Activated CD4-positive, alpha-beta T cell treated with anti-CD3 and anti-CD28 coated beads, Interleukin-2, Interleukin-4, amounts not matched to agents 100 ng/mL and 50 ng/mL, durations not matched to agents 16 hours and 8 hours (primary cell): Measurements from ENCODE around the gene INPP5F.
A peak's percentile ranks its signal among the peaks of the same experiment; 100 is the strongest.
"Not testable (repeated sequence)": the region's sequence is repeated elsewhere in the genome, so short reads cannot be mapped to it uniquely, and the experiment has no call there.

ENCODE experiments used
- DNase-seq: peaks from one replicate; pipeline ENCODE4 v3.0.0-alpha.2; 2020; ENCODE audit warnings: low spot score

The INPP5F gene

DNA sequence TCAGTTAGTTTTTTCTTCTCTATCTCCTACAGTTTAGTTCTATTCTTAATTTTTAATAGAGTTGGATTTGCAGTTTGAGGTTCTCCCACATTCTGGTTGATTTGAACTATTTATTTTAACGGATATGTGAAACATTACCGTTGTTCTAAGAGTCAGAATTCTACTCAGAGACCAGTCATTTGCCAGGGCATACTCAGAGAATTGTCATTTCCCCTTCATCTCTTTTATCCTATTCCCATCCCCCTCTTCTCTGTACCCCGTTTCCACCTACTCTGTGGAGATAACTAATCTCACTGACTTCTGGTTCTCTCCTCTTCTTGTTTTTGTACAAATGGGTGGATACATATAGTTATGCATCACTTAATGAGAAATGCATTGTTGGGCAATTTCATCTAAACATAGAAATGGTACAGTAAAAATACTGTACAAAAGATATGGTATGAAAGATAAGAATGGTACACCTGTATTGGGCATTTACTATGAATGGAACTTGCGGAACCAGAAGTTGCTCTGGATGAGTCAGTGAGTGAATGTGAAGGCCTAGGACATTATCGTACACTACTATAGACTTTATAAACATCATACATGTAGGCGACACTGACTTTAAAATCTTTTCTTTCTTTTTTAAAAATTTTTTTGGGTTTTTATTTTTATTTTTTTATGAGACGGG is 53.1 kb downstream of the INPP5F start:
- no peak for DNase-seq

DNA sequence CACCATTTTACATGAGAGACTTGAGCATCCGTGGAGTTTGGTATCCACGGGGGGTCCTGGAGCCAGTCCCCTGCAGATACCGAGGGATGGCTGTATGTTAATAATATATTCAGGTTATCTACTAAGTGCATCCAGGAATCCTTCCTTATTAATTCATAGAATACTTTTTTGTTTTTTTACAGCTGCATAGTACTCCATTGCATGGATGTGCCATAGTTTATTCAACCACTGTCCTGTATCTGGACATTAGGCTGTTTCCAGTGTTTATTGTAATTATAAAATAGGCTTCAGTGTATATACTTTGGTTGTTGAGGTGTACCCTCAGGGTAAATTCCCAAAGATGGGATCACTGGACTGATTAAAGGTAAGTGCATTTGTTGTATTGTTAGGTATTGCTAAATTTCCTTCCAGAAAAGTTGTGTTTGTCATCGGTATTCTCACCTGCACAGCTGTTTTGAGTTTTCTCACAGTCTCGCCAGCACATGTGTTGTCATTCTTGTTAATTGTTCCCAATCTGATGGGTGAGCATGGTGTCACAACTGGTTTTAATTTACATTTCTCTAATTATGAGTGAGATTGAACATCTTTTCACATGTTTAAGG is 55.1 kb downstream of the INPP5F start:
- DNase-seq, result no peak

DNA sequence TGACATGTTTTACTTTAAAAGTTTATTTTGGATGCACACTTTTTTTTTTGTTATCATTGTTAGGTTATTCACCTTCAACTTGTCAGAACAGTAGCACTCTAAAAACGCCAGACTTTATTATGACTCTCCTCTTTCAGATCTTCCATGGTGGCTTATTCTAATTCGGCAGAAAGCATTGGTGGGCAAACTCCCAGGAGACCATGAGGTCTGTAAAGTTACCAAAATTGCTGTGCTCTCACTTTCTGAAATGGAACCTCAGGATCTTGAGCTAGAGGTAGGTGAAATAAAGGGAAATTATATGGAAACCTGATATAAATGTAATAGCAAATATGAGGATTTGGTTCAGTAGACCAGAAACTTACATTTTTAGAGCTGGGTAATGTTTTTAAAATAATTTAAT is 55.6 kb downstream of the INPP5F start:
- no peak for DNase-seq

DNA sequence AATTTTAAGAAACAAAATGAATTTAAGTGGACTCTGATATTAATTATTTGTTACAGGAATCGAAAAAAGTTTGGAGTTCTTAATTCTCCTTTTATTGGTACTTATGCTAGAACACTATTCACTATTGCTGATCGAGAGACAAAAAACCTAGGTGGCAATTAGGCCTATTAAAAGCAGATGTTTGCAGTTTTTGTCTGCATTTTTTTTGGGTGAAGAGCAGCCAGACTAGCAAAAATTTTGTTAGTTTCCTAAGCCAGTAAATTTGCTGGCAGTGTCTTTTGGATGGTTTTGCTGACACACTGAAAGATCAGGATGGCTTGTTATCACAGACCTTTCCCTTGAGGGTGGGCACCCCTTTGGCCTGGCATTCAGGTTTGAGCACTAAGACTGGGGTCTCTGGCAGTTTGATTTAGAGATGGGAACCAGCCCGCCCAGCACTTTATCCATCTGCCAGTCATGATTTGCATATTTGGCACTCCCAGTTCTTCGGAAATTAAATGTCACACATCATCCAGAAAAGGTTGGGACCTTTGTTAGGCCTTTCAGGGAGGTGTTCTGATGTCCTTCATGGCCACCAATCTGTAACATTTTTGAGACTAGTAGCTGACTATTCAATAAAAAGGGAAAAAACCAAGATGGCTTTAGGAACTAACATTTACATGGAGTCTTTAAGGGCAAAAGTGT is 57.3 kb downstream of the INPP5F start:
- DNase-seq, result no peak

DNA sequence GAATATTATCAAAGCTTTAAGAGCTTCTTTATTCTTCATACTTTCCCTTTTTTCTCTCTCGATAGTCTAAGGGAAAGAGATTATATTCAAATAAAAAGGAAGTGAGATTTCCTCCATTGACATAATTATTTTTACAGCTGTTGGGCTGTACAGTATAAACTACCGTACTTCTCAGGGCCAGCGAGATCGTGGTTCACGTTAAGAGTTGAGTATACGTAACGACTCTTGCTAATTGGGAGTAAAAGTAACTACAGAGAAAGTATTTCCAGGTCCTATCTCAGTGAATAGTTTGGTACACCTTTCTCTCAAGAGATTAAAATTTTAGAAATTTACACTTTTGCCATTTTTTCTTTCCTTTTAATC is 57.8 kb downstream of the INPP5F start:
- DNase-seq, result no peak

DNA sequence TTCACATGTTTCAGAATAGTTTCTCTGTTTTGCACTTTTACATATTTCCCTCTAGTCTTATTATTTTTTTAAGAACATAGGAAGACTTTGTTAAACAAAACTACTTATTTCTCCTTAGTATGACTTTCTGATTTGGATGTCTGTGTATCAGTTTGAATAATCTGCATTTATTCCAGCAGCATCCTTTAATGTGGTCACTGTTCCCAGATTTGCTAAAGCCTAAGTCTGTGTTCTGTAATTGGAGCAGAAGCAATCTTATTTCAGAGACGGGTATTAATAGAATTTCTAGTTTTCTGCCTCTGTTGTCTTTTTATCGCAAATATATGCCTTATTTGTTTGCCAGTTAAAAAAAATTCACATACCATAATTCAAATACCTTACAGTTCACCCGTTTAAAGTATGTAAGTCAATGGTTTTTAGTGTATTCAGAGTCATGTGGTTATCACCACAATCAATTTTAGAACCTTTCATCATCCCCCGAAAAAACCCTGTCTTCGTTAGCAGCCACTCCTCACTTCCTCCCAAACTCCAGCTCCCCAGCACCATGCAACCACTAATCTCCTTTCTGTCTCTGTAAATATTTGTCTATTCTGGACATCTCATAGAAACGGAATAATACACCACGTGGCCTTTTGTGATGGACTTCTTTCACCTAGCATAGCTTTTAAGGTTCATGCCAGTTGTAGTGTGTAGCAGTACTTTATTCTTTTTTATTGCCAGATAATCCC is 58.7 kb downstream of the INPP5F start:
- peak; percentile 35 for DNase-seq

DNA sequence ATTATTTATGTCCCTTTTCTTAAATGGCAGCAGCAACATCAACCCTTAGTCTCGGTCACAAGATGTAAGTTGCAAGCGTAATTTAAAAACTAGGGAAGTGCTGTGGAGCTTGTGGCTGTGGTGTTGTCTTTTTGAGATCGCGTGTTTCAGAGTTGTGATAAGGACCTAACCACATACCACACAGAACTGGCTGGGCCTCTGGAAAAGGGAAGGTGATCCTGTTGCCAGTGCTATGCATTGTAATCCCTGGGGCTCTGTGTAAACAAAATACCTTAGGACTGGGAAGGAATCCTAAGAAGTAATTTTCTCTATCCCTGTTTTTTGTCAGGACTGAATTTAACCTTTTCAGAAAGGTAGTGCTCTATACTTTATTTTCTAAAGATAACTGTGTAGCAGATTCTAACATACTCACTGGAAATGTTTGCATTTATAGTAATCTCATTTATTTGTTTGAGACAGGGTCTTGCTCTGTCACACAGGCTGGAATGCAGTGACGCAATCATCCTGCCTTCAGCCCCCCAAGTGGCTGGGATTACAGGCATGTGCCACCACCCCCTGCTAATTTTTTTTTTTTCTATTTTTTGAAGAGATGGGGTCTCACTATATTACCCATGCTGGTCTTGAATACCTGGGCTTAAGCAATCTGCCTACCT is 60.4 kb downstream of the INPP5F start:
- peak; percentile 25 for DNase-seq

DNA sequence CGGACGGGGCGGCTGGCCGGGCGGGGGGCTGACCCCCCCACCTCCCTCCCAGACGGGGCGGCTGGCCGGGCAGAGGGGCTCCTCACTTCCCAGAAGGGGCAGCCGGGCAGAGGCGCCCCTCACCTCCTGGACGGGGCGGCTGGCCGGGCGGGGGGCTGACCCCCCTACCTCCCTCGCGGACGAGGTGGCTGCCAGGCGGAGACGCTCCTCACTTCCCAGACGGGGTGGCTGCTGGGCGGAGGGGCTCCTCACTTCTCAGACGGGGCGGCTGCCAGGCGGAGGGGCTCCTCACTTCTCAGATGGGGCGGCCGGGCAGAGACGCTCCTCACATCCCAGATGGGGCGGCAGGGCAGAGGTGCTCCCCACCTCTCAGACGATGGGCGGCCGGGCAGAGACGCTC is 69.3 kb downstream of the INPP5F start:
- DNase-seq, result not testable (repeated sequence)

DNA sequence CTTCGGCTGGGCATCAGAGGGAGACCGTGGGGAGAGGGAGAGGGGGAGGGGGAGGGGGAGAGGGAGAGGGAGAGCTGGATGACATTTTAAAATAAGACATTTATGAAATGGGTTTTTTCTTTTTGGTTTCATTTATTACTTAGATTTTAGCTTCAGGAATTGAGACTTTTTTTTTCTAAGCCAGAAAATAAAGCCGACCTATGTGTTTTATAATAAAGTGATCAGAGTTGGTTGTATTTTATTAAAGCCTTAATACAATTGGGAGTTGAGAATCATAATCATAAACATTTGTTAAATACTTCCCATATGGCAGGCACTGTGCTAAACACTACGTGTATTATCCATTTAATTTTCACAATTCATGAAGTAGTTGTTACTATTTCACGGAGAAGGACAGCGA is 70.2 kb downstream of the INPP5F start:
- DNase-seq, result no peak

DNA sequence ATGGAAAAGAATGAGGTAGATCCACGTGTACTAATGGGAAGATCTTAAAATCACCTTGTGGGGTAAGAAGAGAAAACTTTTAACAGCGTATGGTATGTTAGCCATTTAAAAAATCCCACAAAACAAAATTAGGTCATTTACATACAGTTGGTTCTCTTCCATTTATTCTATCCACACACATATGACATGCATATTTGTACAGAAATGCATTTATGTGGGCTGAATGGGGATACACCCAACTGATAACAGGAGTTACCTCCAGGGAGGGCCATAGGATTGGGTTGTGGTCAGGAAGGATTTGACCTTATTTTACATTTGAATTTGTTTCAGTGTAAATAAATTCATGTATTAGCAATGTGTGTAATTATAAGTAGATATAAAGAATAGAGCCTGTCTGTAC is 75.3 kb downstream of the INPP5F start:
- DNase-seq, result no peak

DNA sequence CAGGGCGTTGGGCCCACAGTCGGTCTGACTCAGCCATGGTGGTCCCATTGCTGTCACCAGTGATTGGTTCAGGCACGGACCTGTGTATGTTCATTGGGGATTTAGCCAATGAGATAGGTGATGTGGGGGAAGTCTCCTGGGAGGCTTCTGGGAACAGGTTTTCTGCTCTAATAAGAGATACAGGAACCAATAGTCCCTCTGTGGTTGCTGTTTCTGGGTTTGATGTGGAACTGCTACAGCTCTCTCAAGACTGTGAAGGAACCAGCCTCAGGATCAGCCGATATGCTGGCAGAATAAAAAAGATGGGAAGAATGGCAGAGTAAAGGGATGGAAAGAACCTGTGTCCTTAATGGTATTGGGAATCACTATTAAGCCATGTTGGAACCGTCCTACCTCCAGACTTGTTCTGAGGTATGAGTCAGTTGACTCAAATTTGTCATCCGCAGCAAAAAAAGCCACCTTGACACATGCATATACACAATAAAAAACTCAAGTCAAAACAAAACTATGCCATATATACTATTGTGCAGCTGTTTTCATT is 76.2 kb downstream of the INPP5F start:
- peak; percentile 47 for DNase-seq

DNA sequence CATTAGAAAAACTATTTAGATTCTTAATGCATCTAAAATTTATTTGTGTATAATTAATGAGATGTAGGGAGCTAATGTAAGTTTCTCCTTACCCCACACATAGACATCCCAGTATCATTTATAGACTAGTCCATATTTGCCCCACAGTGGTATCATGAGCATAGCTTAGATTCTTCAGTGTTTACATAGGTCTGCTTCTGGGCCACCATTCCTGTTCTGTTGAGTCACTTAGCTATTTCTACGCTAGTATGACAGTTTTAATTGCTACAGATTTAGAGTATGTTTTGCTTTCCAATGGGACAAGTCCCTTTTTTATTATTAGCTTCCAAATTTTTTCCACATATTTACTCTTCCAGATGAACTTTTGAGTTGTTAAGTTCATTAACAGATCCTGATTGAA is 77.4 kb downstream of the INPP5F start:
- DNase-seq, result no peak

DNA sequence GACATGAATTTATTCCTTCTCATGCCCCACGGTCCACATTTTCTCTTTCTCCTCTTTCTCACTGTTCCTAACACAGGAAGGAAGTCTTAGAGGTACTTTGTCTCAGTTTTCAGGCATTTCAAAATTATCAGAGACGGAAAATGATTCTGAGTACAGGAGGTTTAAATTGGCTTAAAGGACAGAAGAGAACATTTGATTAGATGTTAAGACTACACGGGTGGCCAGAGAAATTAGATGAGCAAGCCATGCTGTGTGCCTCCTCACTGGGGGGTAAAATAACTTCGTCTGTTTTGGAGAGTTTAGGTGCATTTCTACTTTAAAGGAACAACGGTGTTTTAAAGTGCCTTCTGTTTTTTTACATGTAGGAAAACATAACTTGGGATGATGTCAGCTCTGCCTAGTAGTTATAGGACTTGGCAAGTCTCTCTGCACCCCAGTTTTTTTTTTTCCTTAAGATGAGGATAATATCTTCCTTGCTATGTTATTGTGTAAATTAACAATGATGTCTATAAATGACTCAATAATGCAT is 79.9 kb downstream of the INPP5F start:
- no peak for DNase-seq

DNA sequence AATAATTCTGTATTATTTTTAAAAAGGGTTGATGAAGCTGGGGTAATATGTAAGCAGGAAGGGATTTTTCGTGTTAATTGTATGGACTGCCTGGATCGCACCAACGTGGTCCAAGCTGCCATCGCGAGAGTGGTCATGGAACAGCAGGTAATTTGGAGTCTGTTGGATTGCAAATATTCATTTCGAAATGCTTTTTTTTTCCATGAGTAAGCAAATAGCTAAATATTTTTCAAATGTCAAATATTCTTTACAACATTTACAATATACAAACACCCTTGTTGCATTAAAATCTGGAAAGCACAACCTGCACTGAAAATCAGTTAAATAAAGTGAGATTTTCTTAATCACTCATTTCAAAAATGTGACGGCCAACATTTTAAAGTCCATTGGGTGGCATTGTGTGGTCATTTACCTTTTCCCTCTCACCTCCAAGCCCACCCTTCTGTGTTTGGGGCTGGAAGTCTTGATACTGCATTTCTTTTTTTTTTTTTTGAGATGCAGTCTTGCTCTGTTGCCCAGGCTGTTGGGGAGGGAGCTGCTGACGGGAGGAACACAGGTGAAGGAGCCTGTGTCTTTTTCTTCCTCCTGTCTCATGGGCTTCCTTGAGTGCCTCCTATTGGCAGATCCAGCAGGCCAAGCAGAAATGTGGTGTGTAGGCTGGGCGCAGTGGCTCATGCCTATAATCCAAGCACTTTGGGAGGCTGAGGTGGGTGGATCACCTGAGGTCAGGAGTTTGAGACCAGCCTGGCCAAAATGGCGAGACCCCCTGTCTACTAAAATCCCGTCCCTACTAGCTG is 80.7 kb downstream of the INPP5F start:
- no peak for DNase-seq

DNA sequence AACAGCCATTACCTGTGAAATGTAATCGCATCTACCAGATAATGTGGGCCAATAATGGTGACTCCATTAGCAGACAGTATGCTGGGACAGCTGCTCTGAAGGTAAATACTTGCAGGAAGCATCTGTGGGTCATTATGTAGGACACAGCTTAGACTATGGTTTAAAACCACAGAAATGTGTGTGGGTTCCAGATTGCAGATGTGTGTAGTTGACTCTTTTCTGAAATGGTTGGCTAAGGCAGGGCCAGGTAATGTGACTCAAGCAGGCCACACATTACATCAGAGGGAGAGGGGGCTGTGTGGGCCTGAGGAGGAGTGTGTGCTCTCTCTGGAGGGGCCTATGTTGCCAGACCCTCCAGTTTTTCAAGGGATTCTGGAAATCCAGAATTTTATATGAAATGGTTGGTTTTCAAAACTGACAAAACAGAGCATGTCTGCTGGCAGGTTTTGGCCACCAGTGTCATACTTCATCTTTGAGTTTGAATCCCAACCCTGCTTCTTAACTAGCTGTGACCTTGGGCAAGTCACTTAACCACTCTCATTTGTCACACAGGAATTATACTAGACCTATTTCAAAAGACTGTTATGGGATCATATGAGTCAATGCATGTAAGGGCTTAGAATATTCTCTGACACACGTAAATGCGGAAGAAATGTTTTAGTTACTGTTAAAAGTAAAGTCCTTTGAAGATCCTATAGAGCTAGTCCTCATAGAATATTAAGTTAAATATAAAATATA is 82.3 kb downstream of the INPP5F start:
- peak; percentile 44 for DNase-seq

DNA sequence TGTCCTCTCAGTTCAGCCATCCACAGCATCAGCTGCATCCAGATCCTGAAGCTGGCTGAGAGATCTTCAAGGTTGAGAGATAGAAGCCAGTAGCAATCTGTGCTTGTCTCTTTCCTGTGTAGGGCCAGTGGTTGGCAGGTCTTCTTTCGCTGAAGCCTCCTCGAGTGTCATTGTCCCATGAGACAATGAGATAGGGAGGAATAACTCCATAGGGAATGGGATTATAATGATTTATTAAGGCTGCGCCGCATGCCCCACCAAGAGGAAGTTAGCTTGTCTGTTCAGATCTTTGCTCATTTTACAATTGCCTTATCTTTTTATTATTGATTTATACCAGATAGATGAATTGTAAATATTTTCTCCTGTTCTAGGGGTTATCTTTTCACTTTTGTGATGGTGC is 85.3 kb downstream of the INPP5F start:
- DNase-seq, result no peak

DNA sequence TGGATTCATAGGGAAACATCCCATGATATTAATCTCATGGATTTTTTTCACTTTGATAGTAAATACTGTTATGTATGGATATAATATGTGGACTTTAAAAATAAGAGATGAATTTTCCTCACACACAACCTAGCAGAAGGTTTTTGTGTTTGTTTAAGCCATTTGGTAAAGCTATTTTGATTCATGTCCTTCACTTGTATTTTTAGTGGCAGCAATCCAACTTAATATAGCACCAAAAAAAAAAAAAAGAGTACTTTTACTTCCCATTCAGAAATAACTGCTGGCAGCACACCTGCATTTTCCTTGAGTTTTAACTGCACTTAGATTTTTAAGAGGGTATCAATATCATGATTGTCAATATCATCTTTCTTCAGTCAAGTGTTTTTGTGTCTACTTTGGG is 86.8 kb downstream of the INPP5F start:
- DNase-seq, result no peak

DNA sequence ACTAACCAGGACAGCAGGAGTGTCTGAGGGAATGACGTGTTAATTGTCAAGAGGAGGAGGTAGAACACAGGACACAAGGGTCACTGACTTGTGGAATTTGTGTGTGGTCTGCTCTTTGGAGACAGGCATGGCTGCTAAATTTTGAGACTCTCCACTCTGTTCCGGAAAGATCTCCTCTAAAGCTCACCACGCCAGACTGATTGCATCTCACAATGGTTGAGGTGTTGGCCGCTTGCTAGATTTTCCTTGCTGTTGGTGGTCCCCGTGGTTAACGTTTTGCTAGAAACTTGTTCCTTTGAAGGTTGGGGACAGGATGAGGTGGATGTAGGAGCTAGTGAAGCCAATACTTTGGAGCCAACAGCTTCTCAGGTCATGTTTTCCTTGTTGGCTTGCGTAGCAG is 89.8 kb downstream of the INPP5F start:
- DNase-seq, result no peak

DNA sequence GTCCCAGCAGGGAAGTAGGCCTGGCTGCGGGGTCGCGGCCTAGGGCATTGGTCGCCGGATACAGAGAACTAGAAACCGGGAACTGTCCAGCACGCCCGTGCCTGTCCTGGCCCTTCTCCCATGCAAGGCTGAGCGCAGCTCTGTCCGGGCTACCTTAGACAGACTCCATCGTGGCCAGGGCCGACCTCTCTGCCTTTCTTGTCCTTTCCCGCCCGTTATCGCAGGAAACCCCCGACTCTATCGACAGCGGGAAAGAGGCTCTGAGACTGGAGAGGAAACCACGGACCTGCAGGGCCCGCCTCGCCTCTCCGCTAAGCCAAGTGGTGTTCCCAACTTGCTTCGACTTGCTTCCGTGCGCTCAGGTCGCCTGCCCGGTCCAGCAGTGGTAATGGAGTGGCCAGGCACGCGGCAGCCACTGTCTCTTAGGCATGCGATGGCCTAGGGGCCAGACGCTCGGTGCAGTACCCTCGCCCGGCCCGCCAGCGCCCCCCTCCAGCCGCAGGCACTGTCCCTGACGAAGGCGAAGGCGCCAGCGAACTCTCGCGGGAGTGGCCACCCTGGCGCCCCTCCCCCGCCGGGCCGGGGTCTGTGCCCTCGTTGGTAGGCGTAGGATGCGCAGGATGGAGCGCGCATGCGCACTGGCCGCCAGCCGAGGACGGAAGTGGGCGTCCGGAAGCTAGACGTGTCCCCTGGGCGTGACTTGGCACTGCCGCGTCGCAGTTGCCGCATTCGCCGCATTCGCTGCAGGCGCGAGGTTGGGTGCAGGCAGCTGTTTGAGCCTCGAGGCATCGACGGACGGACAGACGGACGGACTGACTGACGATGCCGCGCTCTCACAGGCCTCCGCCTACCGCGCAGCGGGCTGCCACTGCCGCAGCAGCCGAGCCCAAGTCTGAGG is 92.4 kb downstream of the INPP5F start:
- no peak for DNase-seq
